GM12878 (cell line): ENCODE data around the gene SEMA5A. TPM values are rescaled to one million over a fixed set of nuclear protein-coding genes. Genes with fewer than 3 reads are reported as not detected.

Source experiments
- ATAC-seq: fragments of 200-7000 bp; cut with Tn5 transposase; 3 replicates; pipeline ENCODE4 v1.9.1; 2020; ENCODE audit warnings: mild to moderate bottlenecking, moderate library complexity
- BruUV-seq: library from RNA; stranded (reverse); fragments of 400-500 nt; replicated peaks from 2 replicates; lab custom pipeline; 2021; lab: Mats Ljungman, UMichigan
- CTCF ChIA-PET: fragments of 300-600 bp; sonication (Branson Sonifier 250); formaldehyde crosslinking; extraction: SDS; loops from one replicate; lab custom pipeline; 2021; ENCODE audit warnings: inconsistent platforms; lab: Yijun Ruan, JAX
- POLR2A ChIA-PET: fragments of 350-600 bp; formaldehyde crosslinking; extraction: SDS; loops from one replicate; lab custom pipeline; 2021; ENCODE audit warnings: inconsistent platforms; lab: Charles Lee
- RAD21 ChIA-PET: fragments of 300-600 bp; sonication (Branson Sonifier 250); formaldehyde crosslinking; loops from one replicate; lab custom pipeline; 2023; ENCODE audit warnings: antibody characterized with exemption; ENCODE audit not compliant: unreplicated experiment; lab: Charles Lee
- SMC1A ChIA-PET: fragments of 300-600 bp; sonication (Branson Sonifier 250); formaldehyde crosslinking; loops from one replicate; lab custom pipeline; 2023; ENCODE audit not compliant: unreplicated experiment, uncharacterized antibody; lab: Charles Lee
- DNase-seq: peaks from one replicate; pipeline ENCODE4 v3.0.0-alpha.2; 2011; ENCODE audit warnings: low read depth, low spot score
- FAIRE-seq: peaks from 3 replicates; lab custom pipeline; 2011; peaks lifted over from hg19 to GRCh38; lab: Jason Lieb, UNC
- H2AFZ ChIP-seq: 2 replicates; pipeline ENCODE4 v1.6.0; 2011; ENCODE audit warnings: low read depth, low read length, control low read depth; ENCODE audit not compliant: control insufficient read depth
- H3K27ac ChIP-seq: 2 replicates; pipeline ENCODE4 v1.5.1; 2011; ENCODE audit warnings: control low read depth; ENCODE audit not compliant: control insufficient read depth, insufficient read depth
- H3K27me3 ChIP-seq, 2 experiments: replicated peaks in 1 of 2; 2 replicates each; pipeline versions ENCODE4 v1.6.0 to v1.6.1; 2011; ENCODE audit warnings: low read length in 1 of 2; ENCODE audit not compliant: control insufficient read depth in 2 of 2, insufficient read depth in 2 of 2
- H3K36me3 ChIP-seq, 2 experiments: 2 replicates each; pipeline ENCODE4 v1.5.1; 2011; ENCODE audit warnings: low read length in 1 of 2; ENCODE audit not compliant: control insufficient read depth in 2 of 2, insufficient read depth in 2 of 2
- H3K4me1 ChIP-seq: 2 replicates; pipeline ENCODE4 v1.6.1; 2011; ENCODE audit warnings: mild to moderate bottlenecking, low read length, moderate library complexity, mixed read lengths; ENCODE audit not compliant: control insufficient read depth, insufficient read depth
- H3K4me2 ChIP-seq: 2 replicates; pipeline ENCODE4 v1.6.0; 2011; ENCODE audit warnings: control low read depth; ENCODE audit not compliant: control insufficient read depth, insufficient read depth
- H3K4me3 ChIP-seq: fragments of 200-600 bp; sonication (generic); 2 replicates; pipeline ENCODE4 v1.5.1; 2016
- H3K79me2 ChIP-seq: 2 replicates; pipeline ENCODE4 v1.6.0; 2011; ENCODE audit warnings: low read length; ENCODE audit not compliant: control insufficient read depth, insufficient read depth
- H3K9ac ChIP-seq: 2 replicates; pipeline ENCODE4 v1.8.0; 2011; ENCODE audit warnings: low read length, control low read depth, mixed read lengths; ENCODE audit not compliant: control insufficient read depth, insufficient read depth
- H3K9me3 ChIP-seq: replicated peaks from 3 replicates; pipeline ENCODE4 v1.5.1; 2011; ENCODE audit warnings: mild to moderate bottlenecking, low read length; ENCODE audit not compliant: control insufficient read depth, insufficient read depth
- H4K20me1 ChIP-seq: 2 replicates; pipeline ENCODE4 v1.6.0; 2011; ENCODE audit not compliant: control insufficient read depth, insufficient read depth
- JUNB ChIP-seq: IDR thresholded peaks from 2 replicates; pipeline ENCODE4 v1.6.1; 2016; ENCODE audit warnings: antibody characterized with exemption, mild to moderate bottlenecking
- MEF2A ChIP-seq: IDR thresholded peaks from 2 replicates; pipeline ENCODE4 v1.6.1; 2011; ENCODE audit warnings: low read depth, mild to moderate bottlenecking, low read length, moderate library complexity; ENCODE audit not compliant: insufficient read depth
- MTA3 ChIP-seq: IDR thresholded peaks from 2 replicates; pipeline ENCODE4 v1.6.1; 2012; ENCODE audit warnings: low read length, inconsistent platforms, borderline replicate concordance
- NFIC ChIP-seq: IDR thresholded peaks from 2 replicates; pipeline ENCODE4 v1.6.1; 2012; ENCODE audit warnings: low read depth, mild to moderate bottlenecking, inconsistent platforms, low read length, moderate library complexity
- RUNX3 ChIP-seq: IDR thresholded peaks from 2 replicates; pipeline ENCODE4 v1.6.1; 2012; ENCODE audit warnings: low read length, inconsistent platforms
- SIX5 ChIP-seq: IDR thresholded peaks from 2 replicates; pipeline ENCODE4 v1.6.1; 2011; ENCODE audit warnings: mild to moderate bottlenecking, low read depth, low read length, moderate library complexity; ENCODE audit not compliant: severe bottlenecking
- TAF1 ChIP-seq: IDR thresholded peaks from 2 replicates; pipeline ENCODE4 v1.6.1; 2011; ENCODE audit warnings: mild to moderate bottlenecking, low read depth, low read length, borderline replicate concordance
- YY1 ChIP-seq: IDR thresholded peaks from 2 replicates; pipeline ENCODE4 v1.6.1; 2011; ENCODE audit warnings: low read depth, mild to moderate bottlenecking, low read length
- WGBS: methylation state at CpG from one replicate; pipeline ENCODE4 v1.1.6; 2016; ENCODE audit warnings: low lambda C conversion rate; ENCODE audit not compliant: insufficient replicate concordance, insufficient coverage; ENCODE audit errors: missing lambda C conversion rate; 5-methylcytosine and 5-hydroxymethylcytosine counted together
- in situ Hi-C: fragments of 300-500 bp; cut with MboI; formaldehyde crosslinking; loops from 9 replicates; pipeline ENCODE4 v1.14.3; 2018; ENCODE audit warnings: mixed read lengths
- intact Hi-C: fragments of 100-400 bp; cut with micrococcal nuclease; formaldehyde crosslinking; loops from one replicate; pipeline ENCODE4 v1.14.2; 2022; ENCODE audit not compliant: unreplicated experiment
- polyA plus RNA-seq, 11 experiments: library from polyadenylated mRNA; depleted of rRNA in 4 of 11; unstranded in 6 of 11; stranded (reverse) in 5 of 11; fragments of >200 nt; fragmentation: Nextera tagmentation in 4 of 11; fragmentation: Illumina TruSeq in 1 of 11; extraction: Ambion mirVana in 4 of 11; extraction: Trizol in 1 of 11; gene quantifications; 1 replicate in 1 of 11; 2 replicates in 10 of 11; pipeline versions ENCODE4 v1.2.1 to v1.2.3, GENCODE V29; 2011 to 2016; ENCODE audit warnings: inconsistent platforms in 2 of 11, missing spikeins in 2 of 11, low read depth in 1 of 11
- total RNA-seq, 4 experiments: library from RNA; depleted of rRNA in 3 of 4; stranded (reverse); fragments of >200 nt in 3 of 4; fragmentation: Illumina TruSeq in 1 of 4; extraction: Trizol in 1 of 4; gene quantifications; 2 replicates each; pipeline versions ENCODE4 v1.2.1 to v1.2.3, GENCODE V29; 2013 to 2021
- TF ChIP-seq, protein P1 (sequence below): fragments of 450-650 bp; IDR thresholded peaks from 2 replicates; pipeline ENCODE4 v1.6.1; 2017; ENCODE audit warnings: mild to moderate bottlenecking, low read depth, inconsistent platforms; ENCODE audit not compliant: poor library complexity, severe bottlenecking
- TF ChIP-seq, protein P2 (sequence below): IDR thresholded peaks from 2 replicates; pipeline ENCODE4 v1.6.1; 2012; ENCODE audit warnings: low read length, inconsistent platforms

The SEMA5A gene
- total and polyA plus RNA-seq, 10 of the 15 experiments (the other 5 are each of a cell fraction or from before 2014, with no cell fraction given), result 0.03 to 2.4 (median 0.09) TPM; not detected in 1

GRCh38 chr5:9499498-9499876 lies 46.4 kb downstream of the SEMA5A start:
- ChIA-PET SMC1A (interaction anchor here (1.4 kb wide), 1 partner anchor 138 kb away, joined by 4 read pairs; no protein-coding TSS in a partner anchor), POLR2A (no interaction called here), CTCF (interaction anchor here (0.6 kb wide), 1 partner anchor 924 kb away, joined by 3 read pairs; no protein-coding TSS in a partner anchor), RAD21 (no interaction called here)
- Histone ChIP-seq H3K27me3 (no peaks in the 10 kb centered on the region), H3K4me2 (no peak overlapping the region), H3K4me1 (peaks cover 4% of the 10 kb centered on the region; the same call in 1 of the 2 replicates), H3K4me3 (no peak overlapping the region), H3K27ac (no peak overlapping the region), H3K36me3 (no peaks in the 10 kb centered on the region), H3K9me3 (no peaks in the 10 kb centered on the region), H3K79me2 (no peaks in the 10 kb centered on the region), H4K20me1 (no peaks in the 10 kb centered on the region), H3K9ac (no peak overlapping the region), H2AFZ (no peak overlapping the region)
- FAIRE-seq, result no peak
- peak; percentile 52 for ATAC-seq
- in situ Hi-C loops, result no loop called here
- intact Hi-C loops, result loop anchor here (1.0 kb wide), 1 partner anchor 137 kb away; no protein-coding TSS in a partner anchor
- WGBS, result 0% methylated on average over 1 of the region's 1 CpG
- TF ChIP-seq, protein P1, sequence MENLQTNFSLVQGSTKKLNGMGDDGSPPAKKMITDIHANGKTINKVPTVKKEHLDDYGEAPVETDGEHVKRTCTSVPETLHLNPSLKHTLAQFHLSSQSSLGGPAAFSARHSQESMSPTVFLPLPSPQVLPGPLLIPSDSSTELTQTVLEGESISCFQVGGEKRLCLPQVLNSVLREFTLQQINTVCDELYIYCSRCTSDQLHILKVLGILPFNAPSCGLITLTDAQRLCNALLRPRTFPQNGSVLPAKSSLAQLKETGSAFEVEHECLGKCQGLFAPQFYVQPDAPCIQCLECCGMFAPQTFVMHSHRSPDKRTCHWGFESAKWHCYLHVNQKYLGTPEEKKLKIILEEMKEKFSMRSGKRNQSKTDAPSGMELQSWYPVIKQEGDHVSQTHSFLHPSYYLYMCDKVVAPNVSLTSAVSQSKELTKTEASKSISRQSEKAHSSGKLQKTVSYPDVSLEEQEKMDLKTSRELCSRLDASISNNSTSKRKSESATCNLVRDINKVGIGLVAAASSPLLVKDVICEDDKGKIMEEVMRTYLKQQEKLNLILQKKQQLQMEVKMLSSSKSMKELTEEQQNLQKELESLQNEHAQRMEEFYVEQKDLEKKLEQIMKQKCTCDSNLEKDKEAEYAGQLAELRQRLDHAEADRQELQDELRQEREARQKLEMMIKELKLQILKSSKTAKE, result no peak
- peak; percentile 47 for TF ChIP-seq RUNX3
- TF ChIP-seq NFIC, result peak; percentile 60; the same call in 1 of the 2 replicates
- TF ChIP-seq, protein P2, sequence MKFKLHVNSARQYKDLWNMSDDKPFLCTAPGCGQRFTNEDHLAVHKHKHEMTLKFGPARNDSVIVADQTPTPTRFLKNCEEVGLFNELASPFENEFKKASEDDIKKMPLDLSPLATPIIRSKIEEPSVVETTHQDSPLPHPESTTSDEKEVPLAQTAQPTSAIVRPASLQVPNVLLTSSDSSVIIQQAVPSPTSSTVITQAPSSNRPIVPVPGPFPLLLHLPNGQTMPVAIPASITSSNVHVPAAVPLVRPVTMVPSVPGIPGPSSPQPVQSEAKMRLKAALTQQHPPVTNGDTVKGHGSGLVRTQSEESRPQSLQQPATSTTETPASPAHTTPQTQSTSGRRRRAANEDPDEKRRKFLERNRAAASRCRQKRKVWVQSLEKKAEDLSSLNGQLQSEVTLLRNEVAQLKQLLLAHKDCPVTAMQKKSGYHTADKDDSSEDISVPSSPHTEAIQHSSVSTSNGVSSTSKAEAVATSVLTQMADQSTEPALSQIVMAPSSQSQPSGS, result 0 out of 2 replicates have a peak, but pooled peaks have one; percentile 25
- TF ChIP-seq MTA3, result no peak
- TF ChIP-seq MEF2A, result 0 out of 2 replicates have a peak, but pooled peaks have one; percentile 25
- no peak for TF ChIP-seq SIX5
- TF ChIP-seq JUNB, result 0 out of 2 replicates have a peak, but pooled peaks have one; percentile 8
- no peak for TF ChIP-seq TAF1
- TF ChIP-seq YY1, result no peak
- no TSS peak for BruUV-seq
- peak; percentile 16 for DNase-seq
